HG02759 (cell line): ENCODE data around the gene SCN1B.

Experiments used
- ATAC-seq: cut with Tn5 transposase; IDR thresholded peaks from one replicate; pipeline ENCODE4 v1.9.1; 2021; ENCODE audit warnings: mild to moderate bottlenecking, moderate library complexity; ENCODE audit not compliant: unreplicated experiment

SCN1B gene

GRCh38 chr19:35070471-35070870 lies 40.2 kb downstream of the SCN1B start:
- ATAC-seq: no peak

GRCh38 chr19:35073516-35073915 lies 43.2 kb downstream of the SCN1B start:
- ATAC-seq: no peak

GRCh38 chr19:35073941-35074340 lies 43.7 kb downstream of the SCN1B start:
- ATAC-seq: no peak

- no peak for ATAC-seq
Measured at GRCh38 chr19:35074426-35075201, 44.3 kb downstream of the SCN1B start.

GRCh38 chr19:35075202-35076025 lies 45.1 kb downstream of the SCN1B start:
- no peak for ATAC-seq

GRCh38 chr19:35076026-35076370 lies 45.7 kb downstream of the SCN1B start:
- no peak for ATAC-seq

GRCh38 chr19:35076657-35077056 lies 46.4 kb downstream of the SCN1B start:
- no peak for ATAC-seq

- no peak for ATAC-seq
Measured at GRCh38 chr19:35077411-35078223, 47.3 kb downstream of the SCN1B start.

GRCh38 chr19:35079826-35080225 lies 49.6 kb downstream of the SCN1B start:
- no peak for ATAC-seq

GRCh38 chr19:35080613-35081170 lies 50.4 kb downstream of the SCN1B start:
- no peak for ATAC-seq

- no peak for ATAC-seq
Measured at GRCh38 chr19:35081201-35081600, 50.9 kb downstream of the SCN1B start.

- no peak for ATAC-seq
Measured at GRCh38 chr19:35083691-35084508, 53.6 kb downstream of the SCN1B start.

GRCh38 chr19:35084509-35084762 lies 54.2 kb downstream of the SCN1B start:
- no peak for ATAC-seq

- peak; percentile 63 for ATAC-seq
Measured at GRCh38 chr19:35085947-35086346, 55.7 kb downstream of the SCN1B start.

- ATAC-seq: no peak
Measured at GRCh38 chr19:35086455-35086854, 56.2 kb downstream of the SCN1B start.

GRCh38 chr19:35087393-35087792 lies 57.1 kb downstream of the SCN1B start:
- no peak for ATAC-seq

- ATAC-seq: no peak
Measured at GRCh38 chr19:35088131-35088913, 58.1 kb downstream of the SCN1B start.

GRCh38 chr19:35089554-35089953 lies 59.3 kb downstream of the SCN1B start:
- ATAC-seq: no peak
